C4-2B (cell line): ENCODE data around the gene RSL1D1.
A peak's percentile ranks its signal among the peaks of the same experiment; 100 is the strongest.

Source experiments
- H3K27ac ChIP-seq: fragments of 450-650 bp; 2 replicates; pipeline ENCODE4 v1.5.1; 2017
- CTCF ChIP-seq: fragments of 450-650 bp; conservative IDR thresholded peaks from 2 replicates; pipeline ENCODE4 v1.5.1; 2017; ENCODE audit warnings: mild to moderate bottlenecking
- ZFX ChIP-seq: fragments of 450-650 bp; IDR thresholded peaks from 2 replicates; pipeline ENCODE4 v1.6.1; 2017

The RSL1D1 gene

GRCh38 chr16:11797166-11797956, 54.0 kb downstream of the RSL1D1 start, which contains the start of gene ZC3H7A:
Gene ZC3H7A, minus strand, starts transcription at chr16:11797258. Its CDS starts 14,904 bp downstream, at chr16:11782354.
- H3K27ac ChIP-seq = peak within 1 kb of the TSS; percentile 97
- TF ChIP-seq CTCF = peak; percentile 100
- peak; percentile 90 for TF ChIP-seq ZFX

GRCh38 chr16:11796227-11797165, 54.8 kb downstream of the RSL1D1 start:
- peak overlapping the region; percentile 97 for H3K27ac ChIP-seq
- 0 out of 2 replicates have a peak, but pooled peaks have one; percentile 69 for TF ChIP-seq CTCF
- no peak for TF ChIP-seq ZFX

- TF ChIP-seq ZFX (no peak), CTCF (no peak)
- H3K27ac ChIP-seq = peak overlapping the region; percentile 97
Measured at GRCh38 chr16:11795887-11796226, 55.5 kb downstream of the RSL1D1 start.

GRCh38 chr16:11794996-11795886, 56.1 kb downstream of the RSL1D1 start:
- H3K27ac ChIP-seq = peak overlapping the region; percentile 97; the same call in 1 of the 2 replicates
- TF ChIP-seq CTCF = no peak
- no peak for TF ChIP-seq ZFX

GRCh38 chr16:11794447-11794846, 56.9 kb downstream of the RSL1D1 start:
- no peak overlapping the region for H3K27ac ChIP-seq
- TF ChIP-seq CTCF (no peak), ZFX (no peak)

GRCh38 chr16:11793840-11794239, 57.5 kb downstream of the RSL1D1 start:
- no peak for TF ChIP-seq CTCF
- no peak for TF ChIP-seq ZFX
- H3K27ac ChIP-seq = no peak overlapping the region
